Tibial artery (tissue), 4 donors: Measurements from ENCODE around the gene TEX2.

Experiments used
- DNase-seq, 2 donors: peaks; one replicate each; pipeline ENCODE4 v3.0.0-alpha.2; 2019
- H3K27ac ChIP-seq, 2 donors: fragments of 200-600 bp; sonication (generic) in 1 of 2; 1 replicate in 1 of 2; 2 replicates in 1 of 2; pipeline ENCODE4 v1.5.1; 2018 to 2019; ENCODE audit warnings: mild to moderate bottlenecking in 1 of 2
- H3K27me3 ChIP-seq, 2 donors: fragments of 200-600 bp; sonication (generic) in 1 of 2; one replicate each; pipeline versions ENCODE4 v1.5.1 to v1.6.0; 2016 to 2019
- H3K36me3 ChIP-seq, 3 donors: fragments of 200-600 bp; sonication (generic) in 2 of 3; one replicate each; pipeline ENCODE4 v1.5.1; 2016 to 2019; ENCODE audit warnings: mild to moderate bottlenecking in 2 of 3
- H3K4me1 ChIP-seq, 4 donors: fragments of 200-600 bp; sonication (generic) in 2 of 4; 1 replicate in 3 of 4; 2 replicates in 1 of 4; pipeline ENCODE4 v1.5.1; 2016 to 2019
- H3K4me3 ChIP-seq, 2 donors: fragments of 200-600 bp; sonication (generic) in 1 of 2; 1 replicate in 1 of 2; 2 replicates in 1 of 2; pipeline ENCODE4 v1.5.1; 2018 to 2019; ENCODE audit warnings: mild to moderate bottlenecking in 2 of 2
- H3K9me3 ChIP-seq, 3 donors: fragments of 200-600 bp; sonication (generic) in 1 of 3; one replicate each; pipeline ENCODE4 v1.5.1; 2016 to 2019
- intact Hi-C: fragments of 100-400 bp; cut with DNase I; formaldehyde crosslinking; loops from one replicate; pipeline ENCODE4 v1.15.0; 2023; ENCODE audit warnings: low total_unique reads
- TF ChIP-seq, protein P1 (sequence below), 2 experiments: fragments of 200-600 bp in 1 of 2; fragments of 450-650 bp in 1 of 2; IDR thresholded peaks; one replicate each; pipeline ENCODE4 v1.5.1; 2017 to 2019; ENCODE audit warnings: antibody characterized with exemption in 2 of 2, mild to moderate bottlenecking in 1 of 2, moderate library complexity in 1 of 2

Gene TEX2

DNA sequence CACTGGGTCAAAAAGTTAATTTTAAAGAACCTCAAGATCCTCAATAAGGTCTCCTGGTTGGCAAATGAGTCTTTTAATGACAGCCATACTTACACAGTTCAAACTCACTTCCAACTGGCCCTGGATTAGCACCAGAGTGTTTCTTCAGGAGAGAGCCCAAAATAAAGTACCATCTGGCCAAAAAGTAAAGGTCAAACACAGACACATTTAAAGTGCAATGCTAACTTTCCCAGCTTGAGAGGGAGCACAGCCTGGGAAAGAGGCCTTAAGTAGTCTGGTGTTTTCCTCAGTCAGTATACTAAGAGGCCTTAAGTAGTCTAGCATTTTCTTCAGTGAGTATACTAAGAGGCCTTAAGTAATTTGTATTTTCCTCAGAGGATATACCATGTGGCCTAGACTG, 86.5 kb downstream of the TEX2 start:
- H3K9me3 ChIP-seq: no peaks in the 10 kb centered on the region
- DNase-seq: peak in 1 of 2 donors; percentile 52
- H3K36me3 ChIP-seq: peaks cover 0 to 20% (median 8%) of the 10 kb centered on the region in 3 donors
- no peaks in the 10 kb centered on the region for H3K27me3 ChIP-seq
- TF ChIP-seq, protein P1, sequence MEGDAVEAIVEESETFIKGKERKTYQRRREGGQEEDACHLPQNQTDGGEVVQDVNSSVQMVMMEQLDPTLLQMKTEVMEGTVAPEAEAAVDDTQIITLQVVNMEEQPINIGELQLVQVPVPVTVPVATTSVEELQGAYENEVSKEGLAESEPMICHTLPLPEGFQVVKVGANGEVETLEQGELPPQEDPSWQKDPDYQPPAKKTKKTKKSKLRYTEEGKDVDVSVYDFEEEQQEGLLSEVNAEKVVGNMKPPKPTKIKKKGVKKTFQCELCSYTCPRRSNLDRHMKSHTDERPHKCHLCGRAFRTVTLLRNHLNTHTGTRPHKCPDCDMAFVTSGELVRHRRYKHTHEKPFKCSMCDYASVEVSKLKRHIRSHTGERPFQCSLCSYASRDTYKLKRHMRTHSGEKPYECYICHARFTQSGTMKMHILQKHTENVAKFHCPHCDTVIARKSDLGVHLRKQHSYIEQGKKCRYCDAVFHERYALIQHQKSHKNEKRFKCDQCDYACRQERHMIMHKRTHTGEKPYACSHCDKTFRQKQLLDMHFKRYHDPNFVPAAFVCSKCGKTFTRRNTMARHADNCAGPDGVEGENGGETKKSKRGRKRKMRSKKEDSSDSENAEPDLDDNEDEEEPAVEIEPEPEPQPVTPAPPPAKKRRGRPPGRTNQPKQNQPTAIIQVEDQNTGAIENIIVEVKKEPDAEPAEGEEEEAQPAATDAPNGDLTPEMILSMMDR (IDR thresholded peaks at IDR 0.05): no peak
- peaks cover 0 to 54% (median 36%) of the 10 kb centered on the region in 4 donors for H3K4me1 ChIP-seq
- no peak overlapping the region for H3K4me3 ChIP-seq
- peak overlapping the region; percentile 67 to 81 for H3K27ac ChIP-seq
- intact Hi-C loops: no loop called here

DNA sequence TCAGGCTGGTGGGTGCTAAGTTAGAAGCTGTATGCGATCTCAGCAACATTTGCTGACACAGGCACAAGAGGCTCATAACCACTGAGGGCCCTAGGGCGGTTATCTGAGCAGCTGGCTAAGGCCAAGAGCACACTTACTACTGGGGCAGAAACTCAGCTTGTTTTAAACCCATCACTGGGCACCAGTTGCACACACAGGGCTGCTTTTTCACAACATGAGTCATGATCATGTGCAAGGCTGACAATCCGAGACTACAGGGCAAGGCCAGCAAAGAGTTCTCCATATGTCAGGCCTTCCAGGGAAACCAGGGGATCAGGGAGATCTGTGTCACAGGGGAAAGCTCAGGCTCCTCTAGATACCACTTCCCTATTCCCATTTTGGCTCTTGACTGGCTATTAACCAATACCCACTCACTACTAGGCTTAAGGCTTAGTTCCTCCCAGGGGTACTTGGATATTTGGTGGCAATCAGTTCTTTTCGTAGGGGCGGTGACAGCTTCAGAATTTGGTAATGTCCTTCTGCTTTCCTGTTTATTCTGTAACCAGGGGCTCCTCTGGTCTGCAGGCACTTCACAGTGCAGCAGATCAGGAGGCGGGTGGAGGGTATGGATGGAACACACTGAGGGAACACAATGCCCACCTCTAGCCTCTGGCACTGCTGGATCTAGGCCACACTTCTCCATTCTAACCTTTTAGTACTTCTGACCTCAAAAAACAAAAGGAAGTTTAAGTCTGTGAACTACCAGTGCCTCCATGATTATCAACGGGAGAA, 88.2 kb downstream of the TEX2 start:
- H3K4me1 ChIP-seq: peaks cover 0 to 51% (median 36%) of the 10 kb centered on the region in 4 donors
- intact Hi-C loops: no loop called here
- peak overlapping the region; percentile 67 to 81 for H3K27ac ChIP-seq
- no peak overlapping the region for H3K4me3 ChIP-seq
- peaks cover 0 to 36% (median 15%) of the 10 kb centered on the region in 3 donors for H3K36me3 ChIP-seq
- H3K27me3 ChIP-seq: no peaks in the 10 kb centered on the region
- no peaks in the 10 kb centered on the region for H3K9me3 ChIP-seq
- TF ChIP-seq, protein P1 (IDR thresholded peaks at IDR 0.05): no peak
- peak; percentile 66 to 72 for DNase-seq

DNA sequence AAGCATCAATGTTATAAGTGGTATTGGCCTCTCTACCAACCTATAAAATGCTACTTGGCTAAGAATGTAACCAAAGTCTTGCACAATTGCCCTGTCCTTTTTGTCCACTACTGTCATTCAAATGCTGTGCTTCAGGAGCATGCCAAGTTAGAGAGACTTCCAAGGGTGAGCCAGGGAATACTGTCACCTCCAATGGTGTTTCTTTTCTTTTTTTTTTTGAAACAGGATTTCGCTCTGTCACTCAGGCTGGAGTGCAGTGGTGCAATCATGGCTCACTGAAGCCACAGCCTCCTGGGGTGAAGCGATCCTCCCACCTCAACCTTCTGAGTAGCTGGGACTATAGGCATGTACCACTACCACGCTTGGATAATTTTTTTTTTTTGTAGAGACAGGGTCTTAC, 89.4 kb downstream of the TEX2 start:
- TF ChIP-seq, protein P1 (IDR thresholded peaks at IDR 0.05): no peak
- Histone ChIP-seq H3K9me3 (no peaks in the 10 kb centered on the region), H3K36me3 (peaks cover 0 to 37% (median 15%) of the 10 kb centered on the region in 3 donors), H3K4me1 (peaks cover 0 to 44% (median 35%) of the 10 kb centered on the region in 4 donors), H3K4me3 (no peak overlapping the region), H3K27me3 (no peaks in the 10 kb centered on the region), H3K27ac (no peak overlapping the region)
- DNase-seq: no peak
- intact Hi-C loops: no loop called here

DNA sequence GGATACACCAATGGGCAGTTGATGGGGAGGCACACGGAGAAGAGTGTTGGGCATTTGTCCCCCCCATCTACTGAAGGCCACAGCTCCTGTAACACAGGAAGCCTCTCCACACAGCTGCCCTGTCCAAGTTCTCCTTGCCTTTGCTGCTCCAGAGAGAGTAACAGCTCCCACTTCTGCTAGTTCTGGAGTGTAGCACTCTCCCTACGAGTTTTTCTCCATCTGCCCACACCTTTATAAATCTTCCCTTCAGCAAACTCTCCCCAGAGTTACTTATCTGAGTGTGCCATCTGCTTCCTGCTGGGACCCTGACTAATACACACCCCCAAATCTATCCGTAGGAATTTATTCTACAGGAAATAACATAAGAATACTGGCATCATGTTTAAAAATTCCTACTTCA, 90.5 kb downstream of the TEX2 start:
- Histone ChIP-seq H3K27ac (no peak overlapping the region), H3K4me1 (peaks cover 0 to 33% (median 24%) of the 10 kb centered on the region in 4 donors), H3K27me3 (no peaks in the 10 kb centered on the region), H3K9me3 (no peaks in the 10 kb centered on the region), H3K4me3 (no peak overlapping the region), H3K36me3 (peaks cover 0 to 39% (median 15%) of the 10 kb centered on the region in 3 donors)
- no peak for DNase-seq
- TF ChIP-seq, protein P1 (IDR thresholded peaks at IDR 0.05): no peak
- intact Hi-C loops: no loop called here

DNA sequence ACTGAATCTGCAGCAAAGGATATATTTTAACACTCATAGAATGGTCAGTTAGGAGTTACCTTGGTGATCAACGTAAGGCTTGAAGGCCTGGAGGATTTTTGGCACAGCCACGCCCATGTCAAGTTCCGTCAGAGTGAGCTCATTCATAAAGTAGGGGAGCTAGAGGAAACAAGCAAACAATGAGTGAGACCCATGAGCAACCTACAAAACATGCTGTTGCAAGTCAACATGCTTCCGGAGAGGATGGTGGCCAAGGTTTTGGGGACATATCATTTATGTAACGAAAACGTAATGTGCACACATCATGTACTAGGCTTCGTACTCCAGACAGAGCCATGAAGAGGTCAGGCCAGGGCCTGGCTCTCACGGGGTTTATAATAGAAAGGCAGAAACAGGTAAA, 92.0 kb downstream of the TEX2 start:
- H3K27me3 ChIP-seq: no peaks in the 10 kb centered on the region
- DNase-seq: no peak
- no peaks in the 10 kb centered on the region for H3K9me3 ChIP-seq
- H3K27ac ChIP-seq: no peak overlapping the region
- no peak overlapping the region for H3K4me3 ChIP-seq
- intact Hi-C loops: no loop called here
- peaks cover 0 to 18% (median 11%) of the 10 kb centered on the region in 4 donors for H3K4me1 ChIP-seq
- H3K36me3 ChIP-seq: peaks cover 0 to 54% (median 15%) of the 10 kb centered on the region in 3 donors
- TF ChIP-seq, protein P1 (IDR thresholded peaks at IDR 0.05): no peak
